GM23338 (cell line): ENCODE results near the gene IDH2. TPM values are rescaled to one million over a fixed set of nuclear protein-coding genes. Genes with fewer than 3 reads are reported as not detected.

ENCODE experiments used
- EZH2 ChIP-seq: fragments of 200-600 bp; sonication (generic); IDR thresholded peaks from one replicate; pipeline ENCODE4 v1.8.0; 2017; ENCODE audit warnings: antibody characterized with exemption, mild to moderate bottlenecking, low read depth; ENCODE audit not compliant: unreplicated experiment
- EZH2phosphoT487 ChIP-seq: fragments of 200-600 bp; sonication (generic); IDR thresholded peaks from one replicate; pipeline ENCODE4 v1.8.1; 2018; ENCODE audit warnings: antibody characterized with exemption; ENCODE audit not compliant: unreplicated experiment
- NANOG ChIP-seq: IDR thresholded peaks from 2 replicates; pipeline ENCODE4 v1.6.1; 2016; ENCODE audit warnings: antibody characterized with exemption, borderline replicate concordance
- REST ChIP-seq: IDR thresholded peaks from one replicate; pipeline ENCODE4 v1.6.1; 2018; ENCODE audit warnings: antibody characterized with exemption; ENCODE audit not compliant: unreplicated experiment
- STAT1 ChIP-seq: IDR thresholded peaks from one replicate; pipeline ENCODE4 v1.6.1; 2016; ENCODE audit warnings: antibody characterized with exemption; ENCODE audit not compliant: unreplicated experiment
- ZNF462 ChIP-seq: fragments of 250-450 bp; sonication (Bioruptor Pico); IDR thresholded peaks from 2 replicates; pipeline ENCODE4 v1.5.0; 2020; ENCODE audit warnings: mild to moderate bottlenecking, moderate library complexity
- polyA plus RNA-seq: library from polyadenylated mRNA; unstranded; fragments of >200 nt; fragmentation: Nextera tagmentation; extraction: Ambion mirVana; gene quantifications from 2 replicates; pipeline ENCODE4 v1.2.1, GENCODE V29; 2016
- total RNA-seq: library from RNA; depleted of rRNA; stranded (reverse); fragments of >200 nt; shearing (Covaris generic); gene quantifications from 2 replicates; pipeline ENCODE4 v1.2.3, GENCODE V29; 2014

The IDH2 gene
- total and polyA plus RNA-seq, 2 experiments from 2014 or later, result 54.9 to 64.0 TPM

GRCh38 chr15:90074916-90075315, 27.4 kb downstream of the IDH2 start (continued):
- TF ChIP-seq ZNF462 (CRISPR knock-in tag) (no peak), STAT1 (no peak), NANOG (no peak), EZH2 (no peak), REST (no peak), EZH2phosphoT487 (no peak)
